Measurements from ENCODE around the gene PARP3. TPM values are rescaled to one million over a fixed set of nuclear protein-coding genes. Genes with fewer than 3 reads are reported as not detected.

PARP3 gene
- total and polyA plus RNA-seq, 10 of the 15 experiments (the other 5 are each of a cell fraction or from before 2014, with no cell fraction given), result 2.1 to 31.2 (median 19.5) TPM

GRCh38 chr3:51954105-51954504 lies 11.9 kb downstream of the PARP3 start:
- FAIRE-seq (no peak), ATAC-seq (no peak), DNase-seq (ENCODE audit: low read depth, low spot score) (no peak)
- Histone ChIP-seq H3K9ac (ENCODE audit: control insufficient read depth, insufficient read depth, low read length) (no peak overlapping the region), H3K4me1 (ENCODE audit: control insufficient read depth, insufficient read depth, low read length) (no peaks in the 10 kb centered on the region), H3K27ac (ENCODE audit: control insufficient read depth, insufficient read depth) (no peak overlapping the region), H4K20me1 (ENCODE audit: control insufficient read depth, insufficient read depth) (no peaks in the 10 kb centered on the region), H3K79me2 (ENCODE audit: control insufficient read depth, insufficient read depth, low read length) (no peaks in the 10 kb centered on the region), H3K27me3 (replicated peaks in 1 of 2; ENCODE audit: control insufficient read depth in 2 of 2, insufficient read depth in 2 of 2, low read length in 1 of 2) (peaks cover 0 to 8% of the 10 kb centered on the region in 2 experiments; a peak in 3 of 4 replicates), H2AFZ (ENCODE audit: control insufficient read depth, low read depth, low read length) (no peak overlapping the region), H3K36me3 (ENCODE audit: control insufficient read depth in 2 of 2, insufficient read depth in 2 of 2, low read length in 1 of 2) (no peaks in the 10 kb centered on the region), H3K4me3 (no peak overlapping the region), H3K9me3 (replicated peaks; ENCODE audit: control insufficient read depth, insufficient read depth, low read length) (no peaks in the 10 kb centered on the region), H3K4me2 (ENCODE audit: control insufficient read depth, insufficient read depth) (no peak overlapping the region)
- ChIA-PET RAD21 (ENCODE audit: unreplicated experiment) (interaction anchor here (1.2 kb wide), 1 partner anchor 13 kb away, joined by 3 read pairs; the partner anchor contains the start of gene RRP9), POLR2A (no interaction called here), CTCF (interaction anchor here (1.5 to 1.6 kb wide), 3 partner anchors 11 to 28 kb away, joined by 4 to 5 read pairs (median 4); partner anchors contain the start of genes PARP3 and RRP9), SMC1A (ENCODE audit: uncharacterized antibody, unreplicated experiment) (no interaction called here)
- TF ChIP-seq SMAD5 (IDR thresholded peaks at IDR 0.05; ENCODE audit: low read depth), result no peak
- TF ChIP-seq HDAC6 (IDR thresholded peaks at IDR 0.05; ENCODE audit: unreplicated experiment), result no peak
- TF ChIP-seq FOS (IDR thresholded peaks at IDR 0.05; ENCODE audit: borderline replicate concordance, extremely low read depth, insufficient read length), result no peak
- no peak for TF ChIP-seq FOXM1 (IDR thresholded peaks at IDR 0.05; ENCODE audit: low read depth, low read length)
- TF ChIP-seq MAX (IDR thresholded peaks at IDR 0.05; ENCODE audit: low read depth, low read length), result no peak
- TF ChIP-seq USF1 (IDR thresholded peaks at IDR 0.05; ENCODE audit: borderline replicate concordance, extremely low read length, insufficient read depth, low read depth, low read length), result no peak
- TF ChIP-seq SIX5 (IDR thresholded peaks at IDR 0.05; ENCODE audit: low read depth, low read length, severe bottlenecking), result no peak
- TF ChIP-seq BCL11A (IDR thresholded peaks at IDR 0.05; ENCODE audit: low read depth, low read length), result no peak
- TF ChIP-seq CREM (IDR thresholded peaks at IDR 0.05; ENCODE audit: low read depth), result no peak
- in situ Hi-C loops (cut with MboI), result no loop called here
- 30% methylated on average over 6 of the region's 6 CpGs for WGBS (ENCODE audit: insufficient coverage, insufficient replicate concordance, low lambda C conversion rate, missing lambda C conversion rate)
- intact Hi-C loops (cut with micrococcal nuclease; ENCODE audit: unreplicated experiment), result no loop called here
- BruUV-seq (replicated peaks), result no TSS peak

Data from GM12878 (cell line).